Kidney (tissue), 14 donors: ENCODE results near the gene SLX4. TPM values are rescaled to one million over a fixed set of nuclear protein-coding genes. Genes with fewer than 3 reads are reported as not detected.

Source experiments
- DNase-seq, 5 donors: peaks; one replicate each; pipeline ENCODE4 v3.0.0-alpha.2; 2013 to 2020
- FAIRE-seq: peaks from 2 replicates; lab custom pipeline; 2012; peaks lifted over from hg19 to GRCh38; lab: Jason Lieb, UNC
- H3K27ac ChIP-seq, 2 donors: one replicate each; pipeline ENCODE4 v1.7.0; 2013; ENCODE audit warnings: low read depth in 2 of 2, low read length in 2 of 2, inconsistent platforms in 1 of 2
- H3K27me3 ChIP-seq: one replicate; pipeline ENCODE4 v1.7.1; 2013; ENCODE audit warnings: low read length, inconsistent platforms; ENCODE audit not compliant: control insufficient read depth, insufficient read depth
- H3K36me3 ChIP-seq, 3 donors: one replicate each; pipeline versions ENCODE4 v1.7.0 to v1.7.1; 2013; ENCODE audit warnings: low read length in 3 of 3, control low read depth in 1 of 3, inconsistent platforms in 1 of 3; ENCODE audit not compliant: insufficient read depth in 3 of 3, control insufficient read depth in 2 of 3
- H3K4me1 ChIP-seq, 3 donors: one replicate each; pipeline versions ENCODE4 v1.7.0 to v1.7.1; 2013; ENCODE audit warnings: low read length in 3 of 3, inconsistent platforms in 1 of 3, low read depth in 1 of 3; ENCODE audit not compliant: control insufficient read depth in 2 of 3, insufficient read depth in 2 of 3
- H3K4me3 ChIP-seq, 3 donors: one replicate each; pipeline versions ENCODE4 v1.7.0 to v1.8.1; 2013; ENCODE audit warnings: low read length in 3 of 3, control low read depth in 1 of 3, inconsistent platforms in 1 of 3
- H3K9ac ChIP-seq, 3 donors: one replicate each; pipeline versions ENCODE4 v1.7.0 to v1.7.1; 2013; ENCODE audit warnings: low read length in 3 of 3, control low read depth in 1 of 3, inconsistent platforms in 1 of 3
- H3K9me3 ChIP-seq, 3 donors: one replicate each; pipeline versions ENCODE4 v1.7.0 to v1.7.1; 2013; ENCODE audit warnings: low read length in 3 of 3, control low read depth in 1 of 3, inconsistent platforms in 1 of 3; ENCODE audit not compliant: control insufficient read depth in 2 of 3, insufficient read depth in 1 of 3
- CTCF ChIP-seq: IDR thresholded peaks from 3 replicates; pipeline ENCODE4 v1.5.1; 2012; ENCODE audit warnings: mild to moderate bottlenecking, moderate library complexity, borderline replicate concordance; ENCODE audit not compliant: insufficient read depth; ENCODE audit errors: extremely low read depth
- intact Hi-C: fragments of 100-400 bp; cut with DNase I; formaldehyde crosslinking; loops from one replicate; pipeline ENCODE4 v1.11.1; 2022
- polyA plus RNA-seq: library from polyadenylated mRNA; stranded (reverse); fragments of 350-450 nt; fragmentation: Illumina TruSeq; extraction: RNeasy Lipid Tissue Mini Kit (QIAGEN cat#74804); gene quantifications from one replicate; pipeline ENCODE4 v1.2.3, GENCODE V29; 2014; ENCODE audit warnings: low read depth, low replicate concordance; ENCODE audit not compliant: insufficient read depth
- total RNA-seq: library from RNA; stranded (reverse); fragmentation: NEBNext Ultra II Directional; extraction: Animal tissue kit (Norgen Biotek cat#: 25700); gene quantifications from one replicate; pipeline ENCODE4 v1.2.1, GENCODE V29; 2021
- donor health status: control.
- donor health status: control.
- donor health status: control.
- donor health status: control.
- donor health status: control.
- donor health status: DM: yes; HTN: yes; CAD: no.
- donor health status: Normal renal cell carcinoma (clear cell type).

SLX4 gene
- total and polyA plus RNA-seq, 2 donors from 2014 or later: 1.0 to 4.8 TPM

- FAIRE-seq (no peak), DNase-seq (peak in 1 of 5 donors; percentile 10)
- H3K4me1 ChIP-seq: no peaks in the 10 kb centered on the region
- no peak for TF ChIP-seq CTCF
- H3K9ac ChIP-seq: no peak overlapping the region
- no peaks in the 10 kb centered on the region for H3K9me3 ChIP-seq
- H3K27me3 ChIP-seq: no peaks in the 10 kb centered on the region
- intact Hi-C loops: no loop called here
- no peaks in the 10 kb centered on the region for H3K36me3 ChIP-seq
- no peak overlapping the region for H3K4me3 ChIP-seq
- H3K27ac ChIP-seq: no peak overlapping the region
Measured at GRCh38 chr16:3623642-3624041, 12.2 kb upstream of the SLX4 start.

- Histone ChIP-seq H3K9ac (no peak overlapping the region), H3K27me3 (no peaks in the 10 kb centered on the region), H3K4me3 (no peak overlapping the region), H3K9me3 (no peaks in the 10 kb centered on the region), H3K36me3 (no peaks in the 10 kb centered on the region), H3K27ac (no peak overlapping the region), H3K4me1 (no peaks in the 10 kb centered on the region)
- FAIRE-seq (no peak), DNase-seq (no peak)
- intact Hi-C loops: no loop called here
- no peak for TF ChIP-seq CTCF
Measured at GRCh38 chr16:3618769-3619141, 7.3 kb upstream of the SLX4 start.

- Histone ChIP-seq H3K36me3 (no peaks in the 10 kb centered on the region), H3K27ac (no peak overlapping the region), H3K9me3 (no peaks in the 10 kb centered on the region), H3K27me3 (no peaks in the 10 kb centered on the region), H3K4me1 (peaks cover 0 to 6% (median 3%) of the 10 kb centered on the region in 3 donors), H3K9ac (peak overlapping the region in 1 of 3 donors; percentile 90), H3K4me3 (peak overlapping the region in 1 of 3 donors; percentile 94)
- TF ChIP-seq CTCF: no peak
- intact Hi-C loops: no loop called here
- FAIRE-seq: no peak
- no peak for DNase-seq
Measured at GRCh38 chr16:3612510-3613466, 1.4 kb upstream of the SLX4 start.
